Measurements from ENCODE around the gene MATN4. TPM values are rescaled to one million over a fixed set of nuclear protein-coding genes. Genes with fewer than 3 reads are reported as not detected.

Gene MATN4
- total RNA-seq, 1 experiment from 2014 or later = 0.64 TPM

GRCh38 chr20:45257711-45258110 is 50.4 kb downstream of the MATN4 start:
- no peak overlapping the region for H2AFZ ChIP-seq (ENCODE audit: low read depth, low read length, poor library complexity, severe bottlenecking)
- no peaks in the 10 kb centered on the region for H3K36me3 ChIP-seq (ENCODE audit: control insufficient read depth in 1 of 2, insufficient read depth in 2 of 2, low read length in 2 of 2)
- no peak overlapping the region for H3K4me2 ChIP-seq (ENCODE audit: low read length)
- RAD21 ChIA-PET (ENCODE audit: low non-redundant PET in 1 of 2, low total read pairs in 2 of 2, uncharacterized antibody in 2 of 2, unreplicated experiment in 2 of 2) = no interaction called here
- no peak overlapping the region for H3K9ac ChIP-seq (ENCODE audit: low read length)
- TF ChIP-seq CEBPB (IDR thresholded peaks at IDR 0.05; ENCODE audit: low read depth) (no peak), POLR2A (IDR thresholded peaks at IDR 0.05; ENCODE audit: borderline replicate concordance, extremely low read depth, insufficient read depth, insufficient read length) (no peak), EZH2 (IDR thresholded peaks at IDR 0.05) (no peak), YY1 (IDR thresholded peaks at IDR 0.05; ENCODE audit: extremely low read depth, insufficient replicate concordance, low read depth, low read length) (no peak), SRF (IDR thresholded peaks at IDR 0.05; ENCODE audit: low read depth) (no peak), REST (IDR thresholded peaks at IDR 0.05; ENCODE audit: low read depth) (no peak), MAX (IDR thresholded peaks at IDR 0.05) (no peak), CBX3 (IDR thresholded peaks at IDR 0.05; ENCODE audit: low read depth) (no peak), ZBTB33 (IDR thresholded peaks at IDR 0.05; ENCODE audit: extremely low read depth, insufficient replicate concordance, low read length) (no peak), FOSL1 (IDR thresholded peaks at IDR 0.05; ENCODE audit: low read depth) (no peak)
- TF ChIP-seq, protein P1, sequence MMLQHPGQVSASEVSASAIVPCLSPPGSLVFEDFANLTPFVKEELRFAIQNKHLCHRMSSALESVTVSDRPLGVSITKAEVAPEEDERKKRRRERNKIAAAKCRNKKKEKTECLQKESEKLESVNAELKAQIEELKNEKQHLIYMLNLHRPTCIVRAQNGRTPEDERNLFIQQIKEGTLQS (IDR thresholded peaks at IDR 0.05) = no peak
- TF ChIP-seq, protein P2, sequence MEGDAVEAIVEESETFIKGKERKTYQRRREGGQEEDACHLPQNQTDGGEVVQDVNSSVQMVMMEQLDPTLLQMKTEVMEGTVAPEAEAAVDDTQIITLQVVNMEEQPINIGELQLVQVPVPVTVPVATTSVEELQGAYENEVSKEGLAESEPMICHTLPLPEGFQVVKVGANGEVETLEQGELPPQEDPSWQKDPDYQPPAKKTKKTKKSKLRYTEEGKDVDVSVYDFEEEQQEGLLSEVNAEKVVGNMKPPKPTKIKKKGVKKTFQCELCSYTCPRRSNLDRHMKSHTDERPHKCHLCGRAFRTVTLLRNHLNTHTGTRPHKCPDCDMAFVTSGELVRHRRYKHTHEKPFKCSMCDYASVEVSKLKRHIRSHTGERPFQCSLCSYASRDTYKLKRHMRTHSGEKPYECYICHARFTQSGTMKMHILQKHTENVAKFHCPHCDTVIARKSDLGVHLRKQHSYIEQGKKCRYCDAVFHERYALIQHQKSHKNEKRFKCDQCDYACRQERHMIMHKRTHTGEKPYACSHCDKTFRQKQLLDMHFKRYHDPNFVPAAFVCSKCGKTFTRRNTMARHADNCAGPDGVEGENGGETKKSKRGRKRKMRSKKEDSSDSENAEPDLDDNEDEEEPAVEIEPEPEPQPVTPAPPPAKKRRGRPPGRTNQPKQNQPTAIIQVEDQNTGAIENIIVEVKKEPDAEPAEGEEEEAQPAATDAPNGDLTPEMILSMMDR (IDR thresholded peaks at IDR 0.05 in 2 of 3, conservative IDR thresholded peaks at IDR 0.05 in 1 of 3; ENCODE audit: borderline replicate concordance in 1 of 3, insufficient read depth in 1 of 3, low read depth in 2 of 3, low read length in 2 of 3) = no peak
- H4K20me1 ChIP-seq (ENCODE audit: insufficient read depth) = no peaks in the 10 kb centered on the region
- no peaks in the 10 kb centered on the region for H3K9me3 ChIP-seq (ENCODE audit: control insufficient read depth in 1 of 2, insufficient read depth in 1 of 2, low read depth in 1 of 2, low read length in 2 of 2)
- DNase-seq (ENCODE audit: low read depth, low spot score) (no peak), ATAC-seq (no peak)
- no peak overlapping the region for H3K4me3 ChIP-seq (replicated peaks in 1 of 2; ENCODE audit: low read depth in 1 of 2, low read length in 2 of 2)
- no peaks in the 10 kb centered on the region for H3K27me3 ChIP-seq (ENCODE audit: insufficient read depth, low read length)
- H3K79me2 ChIP-seq (ENCODE audit: insufficient read depth, low read length) = no peaks in the 10 kb centered on the region
- H3K27ac ChIP-seq (ENCODE audit: low read depth, low read length) = no peak overlapping the region
- intact Hi-C loops (cut with micrococcal nuclease) = no loop called here
- BruUV-seq (replicated peaks) = no TSS peak
- H3K9me2 ChIP-seq (ENCODE audit: insufficient read depth) = no peaks in the 10 kb centered on the region
- POLR2A ChIA-PET = no interaction called here
- peaks cover 10 to 11% of the 10 kb centered on the region in 2 experiments; a peak in 2 of 4 replicates for H3K4me1 ChIP-seq (ENCODE audit: control insufficient read depth in 1 of 2, insufficient read depth in 2 of 2, low read length in 2 of 2)
- CTCF ChIA-PET = no interaction called here
